BJ (cell line): ENCODE data around the gene DNAJC17. TPM values are rescaled to one million over a fixed set of nuclear protein-coding genes. Genes with fewer than 3 reads are reported as not detected.

Experiments used
- CTCF ChIA-PET: fragments of 350-600 bp; formaldehyde crosslinking; extraction: SDS; loops from one replicate; lab custom pipeline; 2021; ENCODE audit warnings: antibody characterized with exemption, inconsistent platforms; lab: Yijun Ruan, JAX
- POLR2A ChIA-PET: fragments of 300-600 bp; sonication (Branson Sonifier 250); formaldehyde crosslinking; extraction: SDS; loops from one replicate; lab custom pipeline; 2021; ENCODE audit warnings: antibody characterized with exemption; lab: Charles Lee
- DNase-seq: peaks from one replicate; pipeline ENCODE4 v3.0.0-alpha.2; 2011; ENCODE audit warnings: low read depth
- H3K27me3 ChIP-seq: 2 replicates; pipeline ENCODE4 v1.6.0; 2011; ENCODE audit warnings: low read length; ENCODE audit not compliant: control insufficient read depth, insufficient read depth
- H3K36me3 ChIP-seq: 2 replicates; pipeline ENCODE4 v1.5.1; 2011; ENCODE audit warnings: low read length; ENCODE audit not compliant: control insufficient read depth, insufficient read depth
- H3K4me3 ChIP-seq: 2 replicates; pipeline ENCODE4 v1.5.1; 2011; ENCODE audit warnings: low read depth, mild to moderate bottlenecking, control low read depth, low read length
- polyA plus RNA-seq: library from polyadenylated mRNA; depleted of rRNA; stranded (reverse); fragments of >200 nt; gene quantifications from 2 replicates; pipeline ENCODE4 v1.2.3, GENCODE V29; 2011
- TF ChIP-seq, protein P1 (sequence below): IDR thresholded peaks from 2 replicates; pipeline ENCODE4 v1.5.1; 2011; ENCODE audit warnings: low read depth, mild to moderate bottlenecking, control low read depth, inconsistent platforms, low read length, moderate library complexity; ENCODE audit not compliant: insufficient read depth

Gene DNAJC17
- polyA plus RNA-seq, 1 experiment: 37.1 TPM

DNA sequence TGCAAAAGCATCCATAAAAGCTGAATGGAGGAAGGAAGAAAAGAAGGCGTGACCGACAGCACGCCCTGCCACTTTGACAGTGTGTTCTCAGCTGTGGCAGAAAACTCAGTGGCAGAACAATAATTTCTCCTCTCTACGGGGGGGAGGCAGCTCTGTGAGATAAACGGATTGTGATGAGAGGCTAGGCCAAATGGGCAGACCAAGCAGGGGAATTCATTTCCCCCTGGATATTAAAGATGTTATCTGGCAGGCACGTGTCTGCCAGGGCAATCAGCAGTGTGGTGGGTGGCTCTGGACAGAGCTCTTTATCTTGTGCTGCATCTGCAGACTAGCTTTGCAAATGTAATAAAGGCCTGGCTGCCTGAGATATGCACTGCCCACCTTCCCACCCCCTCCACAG, 50.3 kb downstream of the DNAJC17 start:
- Histone ChIP-seq H3K4me3 (no peak overlapping the region), H3K36me3 (no peaks in the 10 kb centered on the region; the same call in 1 of the 2 replicates), H3K27me3 (peaks cover 1% of the 10 kb centered on the region; the same call in 1 of the 2 replicates)
- TF ChIP-seq, protein P1, sequence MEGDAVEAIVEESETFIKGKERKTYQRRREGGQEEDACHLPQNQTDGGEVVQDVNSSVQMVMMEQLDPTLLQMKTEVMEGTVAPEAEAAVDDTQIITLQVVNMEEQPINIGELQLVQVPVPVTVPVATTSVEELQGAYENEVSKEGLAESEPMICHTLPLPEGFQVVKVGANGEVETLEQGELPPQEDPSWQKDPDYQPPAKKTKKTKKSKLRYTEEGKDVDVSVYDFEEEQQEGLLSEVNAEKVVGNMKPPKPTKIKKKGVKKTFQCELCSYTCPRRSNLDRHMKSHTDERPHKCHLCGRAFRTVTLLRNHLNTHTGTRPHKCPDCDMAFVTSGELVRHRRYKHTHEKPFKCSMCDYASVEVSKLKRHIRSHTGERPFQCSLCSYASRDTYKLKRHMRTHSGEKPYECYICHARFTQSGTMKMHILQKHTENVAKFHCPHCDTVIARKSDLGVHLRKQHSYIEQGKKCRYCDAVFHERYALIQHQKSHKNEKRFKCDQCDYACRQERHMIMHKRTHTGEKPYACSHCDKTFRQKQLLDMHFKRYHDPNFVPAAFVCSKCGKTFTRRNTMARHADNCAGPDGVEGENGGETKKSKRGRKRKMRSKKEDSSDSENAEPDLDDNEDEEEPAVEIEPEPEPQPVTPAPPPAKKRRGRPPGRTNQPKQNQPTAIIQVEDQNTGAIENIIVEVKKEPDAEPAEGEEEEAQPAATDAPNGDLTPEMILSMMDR: no peak
- ChIA-PET POLR2A (no interaction called here), CTCF (interaction anchor here (1.7 to 2.4 kb wide), 2 partner anchors 12 to 138 kb away, joined by 4 to 7 read pairs; partner anchors contain the start of gene VPS18)
- no peak for DNase-seq

DNA sequence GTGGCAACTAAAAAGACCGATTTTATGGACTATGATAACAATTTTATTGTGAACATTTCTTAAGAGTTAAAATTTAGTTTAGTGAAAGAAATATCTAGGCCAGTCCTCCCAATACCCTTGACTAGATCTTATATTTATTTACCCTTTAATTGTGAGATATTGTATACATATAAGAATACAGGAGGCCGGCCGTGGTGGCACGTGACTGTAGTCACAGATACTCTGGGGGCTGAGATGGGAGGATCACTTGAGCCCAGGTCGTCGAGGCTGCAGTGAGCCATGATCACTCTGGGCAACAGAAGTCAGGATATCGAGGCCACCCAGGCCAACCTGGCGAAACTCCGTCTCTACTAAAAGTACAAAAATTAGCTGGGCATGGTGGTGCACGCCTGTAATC, 51.5 kb downstream of the DNAJC17 start:
- Histone ChIP-seq H3K36me3 (peaks cover 3% of the 10 kb centered on the region), H3K4me3 (peak overlapping the region; percentile 95), H3K27me3 (peaks cover 1% of the 10 kb centered on the region; the same call in 1 of the 2 replicates)
- TF ChIP-seq, protein P1: no peak
- ChIA-PET CTCF (interaction anchor here (1.7 to 2.4 kb wide), 2 partner anchors 11 to 139 kb away, joined by 4 to 7 read pairs; partner anchors contain the start of gene VPS18), POLR2A (no interaction called here)
- no peak for DNase-seq

DNA sequence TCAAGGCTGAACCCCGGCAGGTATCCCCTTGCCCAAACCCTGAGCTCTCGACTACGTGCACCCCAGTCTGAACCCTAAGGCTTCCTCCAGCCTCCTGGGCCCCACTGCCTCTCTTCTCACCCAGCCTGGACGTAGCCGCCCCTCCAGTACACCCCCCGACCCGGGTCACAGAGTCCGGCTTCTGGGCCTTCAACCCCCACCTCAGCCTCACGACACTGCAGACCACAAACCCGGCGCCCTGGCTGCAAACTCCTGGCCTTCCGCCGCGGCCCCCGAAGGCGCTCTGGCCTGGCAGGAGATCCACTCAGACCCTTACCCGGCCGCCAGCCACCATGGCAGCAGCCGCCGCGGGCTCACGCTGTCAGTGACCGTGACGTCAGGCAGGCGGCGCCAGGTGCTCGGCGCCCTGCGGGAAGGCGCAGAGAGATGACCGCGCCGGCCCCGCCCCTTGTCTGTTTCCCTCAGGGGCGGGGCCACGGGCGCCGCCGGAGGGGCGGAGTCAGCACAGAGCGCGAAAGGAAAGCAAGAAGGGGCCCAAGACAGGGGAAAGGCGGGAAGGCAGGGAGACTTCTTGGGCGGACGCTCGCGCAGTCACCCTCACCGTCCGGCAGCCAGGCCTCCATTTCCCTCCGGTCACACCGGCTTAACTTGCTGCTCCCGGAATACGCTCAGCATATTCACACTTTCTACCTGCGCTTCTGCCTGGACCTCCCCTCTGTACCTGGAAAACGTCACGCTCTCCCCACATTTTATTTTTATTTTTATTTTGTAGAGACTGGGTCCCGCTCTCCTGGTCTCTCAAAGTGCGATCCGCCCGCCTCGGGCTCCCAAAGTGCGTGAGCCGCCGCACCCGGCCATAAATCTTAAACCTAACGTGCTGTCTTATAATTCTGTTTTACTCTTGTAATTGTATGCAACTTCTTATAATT, 52.1 kb downstream of the DNAJC17 start, which contains the start of gene RMDN3:
Gene RMDN3, minus strand, starts transcription at position 372 of the 929 bp plus-strand sequence. CDS start 471 bp downstream, outside the sequence.
- ChIA-PET CTCF (interaction anchor here (0.6 to 1.7 kb wide), 2 partner anchors 140 to 191 kb away, joined by 3 to 4 read pairs; partner anchors contain the start of gene VPS18), POLR2A (no interaction called here)
- no peaks in the 10 kb centered on the region for H3K27me3 ChIP-seq
- H3K4me3 ChIP-seq: peak within 1 kb of the TSS; percentile 95
- TF ChIP-seq, protein P1: no peak
- DNase-seq: peak; percentile 44
- peaks cover 3% of the 10 kb centered on the region for H3K36me3 ChIP-seq

DNA sequence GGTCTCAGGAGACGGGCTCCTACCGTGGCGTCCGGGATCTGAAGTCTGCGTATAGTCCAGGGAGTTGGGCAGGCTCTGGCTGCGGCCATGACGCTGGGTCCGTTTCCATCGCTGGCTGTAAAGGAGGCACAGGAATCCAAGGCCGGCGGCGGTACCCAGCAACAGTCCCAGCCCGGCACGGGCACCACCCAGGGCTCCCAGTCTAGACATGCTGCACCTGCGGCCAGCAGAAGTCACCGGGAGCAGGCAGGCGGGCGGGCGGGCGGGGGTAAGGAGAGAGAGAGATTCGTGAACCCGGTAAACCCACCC, 52.7 kb downstream of the DNAJC17 start:
- ChIA-PET CTCF (interaction anchor here (0.6 kb wide), 1 partner anchor 191 kb away, joined by 3 read pairs; no protein-coding TSS in a partner anchor), POLR2A (no interaction called here)

More for the DNA sequence above, 52.7 kb downstream of the DNAJC17 start:
- no peak for DNase-seq
- Histone ChIP-seq H3K4me3 (peak overlapping the region; percentile 95), H3K27me3 (no peaks in the 10 kb centered on the region), H3K36me3 (peaks cover 3% of the 10 kb centered on the region)
- TF ChIP-seq, protein P1: no peak
